HG02852 (cell line): ENCODE results near the gene RNF223.
"Not testable (repeated sequence)": the region's sequence is repeated elsewhere in the genome, so short reads cannot be mapped to it uniquely, and the experiment has no call there.

Experiments used
- ATAC-seq: cut with Tn5 transposase; IDR thresholded peaks from one replicate; pipeline ENCODE4 v1.9.1; 2021; ENCODE audit warnings: mild to moderate bottlenecking, moderate library complexity; ENCODE audit not compliant: unreplicated experiment

Gene RNF223

DNA sequence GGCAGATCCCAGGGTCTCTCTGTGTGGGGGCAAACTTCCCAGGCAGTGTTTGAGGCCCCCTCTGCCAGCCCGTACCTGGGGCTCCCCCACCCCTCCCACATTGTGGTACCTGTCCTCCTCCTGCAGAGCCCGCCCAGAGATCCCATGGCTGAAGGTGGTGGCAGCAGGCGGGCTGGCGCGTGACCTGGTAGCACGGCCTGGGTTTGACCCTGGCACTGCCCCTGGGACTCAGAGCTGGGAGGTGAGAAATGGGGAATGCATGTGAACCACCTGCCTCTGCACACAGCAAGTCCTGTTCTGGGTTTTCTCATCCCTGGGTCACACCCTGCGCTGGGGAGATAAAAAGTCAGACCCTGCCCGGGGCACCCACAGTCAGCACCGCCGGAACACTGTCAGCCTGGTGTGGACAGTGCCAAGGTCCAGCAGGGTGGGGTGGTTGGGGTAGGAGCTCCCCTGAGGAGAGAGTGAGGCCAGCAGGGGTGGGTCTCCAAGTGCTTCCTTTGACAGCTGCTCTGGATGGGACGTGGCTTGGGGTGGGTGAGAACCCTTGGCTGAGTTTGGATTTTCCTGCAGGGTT is 42.4 kb downstream of the RNF223 start:
- ATAC-seq, result no peak

DNA sequence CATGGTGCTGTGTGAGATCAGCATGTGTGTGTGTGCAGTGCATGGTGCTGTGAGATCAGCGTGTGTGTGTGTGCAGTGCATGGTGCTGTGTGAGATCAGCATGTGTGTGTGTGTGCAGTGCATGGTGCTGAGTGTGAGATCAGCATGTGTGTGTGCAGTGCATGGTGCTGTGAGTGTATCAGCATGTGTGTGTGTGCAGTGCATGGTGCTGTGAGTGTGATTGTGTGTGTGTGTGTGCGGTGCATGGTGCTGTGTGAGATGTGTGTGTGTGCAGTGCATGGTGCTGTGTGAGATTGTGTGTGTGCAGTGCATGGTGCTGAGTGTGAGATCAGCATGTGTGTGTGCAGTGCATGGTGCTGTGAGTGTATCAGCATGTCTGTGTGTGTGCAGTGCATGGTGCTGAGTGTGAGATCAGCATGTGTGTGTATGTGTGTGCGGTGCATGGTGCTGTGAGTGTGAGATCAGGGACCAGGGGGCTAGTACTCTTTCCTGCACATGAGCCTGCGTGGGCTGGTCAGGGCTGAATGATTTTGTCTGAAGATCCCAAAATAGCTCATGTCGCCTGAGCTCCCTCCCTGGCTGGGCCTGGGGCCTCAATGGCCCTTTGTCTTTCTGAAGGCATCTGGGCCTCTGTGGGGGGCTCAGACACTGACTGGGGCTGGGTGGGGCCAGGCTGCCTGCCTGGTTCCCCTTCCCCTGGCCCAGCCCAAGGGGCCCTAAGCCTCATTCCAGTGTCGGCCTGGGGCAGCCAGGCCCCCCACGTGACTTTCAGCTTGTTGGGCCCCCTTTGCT is 43.0 kb downstream of the RNF223 start:
- not testable (repeated sequence) for ATAC-seq

DNA sequence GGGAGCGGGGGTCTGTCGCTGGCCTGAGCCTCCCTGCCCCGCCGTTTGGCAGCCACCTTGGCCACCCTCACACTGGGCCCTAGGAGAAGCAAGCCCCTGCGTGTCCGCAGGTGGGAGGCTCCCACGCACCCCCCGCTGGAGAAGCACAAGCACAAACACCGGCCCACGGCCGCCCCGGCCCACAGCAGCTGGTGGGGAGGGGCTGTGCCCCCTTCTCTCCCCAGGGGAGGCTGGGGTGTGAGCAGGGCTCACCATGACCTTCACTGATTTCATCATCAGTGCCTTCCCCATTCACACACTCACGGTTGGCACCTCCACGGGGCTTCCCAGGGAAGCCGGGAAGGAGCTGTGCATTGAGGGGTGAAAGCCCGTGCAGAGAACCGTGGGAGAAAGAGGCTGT is 46.3 kb downstream of the RNF223 start:
- ATAC-seq, result no peak

DNA sequence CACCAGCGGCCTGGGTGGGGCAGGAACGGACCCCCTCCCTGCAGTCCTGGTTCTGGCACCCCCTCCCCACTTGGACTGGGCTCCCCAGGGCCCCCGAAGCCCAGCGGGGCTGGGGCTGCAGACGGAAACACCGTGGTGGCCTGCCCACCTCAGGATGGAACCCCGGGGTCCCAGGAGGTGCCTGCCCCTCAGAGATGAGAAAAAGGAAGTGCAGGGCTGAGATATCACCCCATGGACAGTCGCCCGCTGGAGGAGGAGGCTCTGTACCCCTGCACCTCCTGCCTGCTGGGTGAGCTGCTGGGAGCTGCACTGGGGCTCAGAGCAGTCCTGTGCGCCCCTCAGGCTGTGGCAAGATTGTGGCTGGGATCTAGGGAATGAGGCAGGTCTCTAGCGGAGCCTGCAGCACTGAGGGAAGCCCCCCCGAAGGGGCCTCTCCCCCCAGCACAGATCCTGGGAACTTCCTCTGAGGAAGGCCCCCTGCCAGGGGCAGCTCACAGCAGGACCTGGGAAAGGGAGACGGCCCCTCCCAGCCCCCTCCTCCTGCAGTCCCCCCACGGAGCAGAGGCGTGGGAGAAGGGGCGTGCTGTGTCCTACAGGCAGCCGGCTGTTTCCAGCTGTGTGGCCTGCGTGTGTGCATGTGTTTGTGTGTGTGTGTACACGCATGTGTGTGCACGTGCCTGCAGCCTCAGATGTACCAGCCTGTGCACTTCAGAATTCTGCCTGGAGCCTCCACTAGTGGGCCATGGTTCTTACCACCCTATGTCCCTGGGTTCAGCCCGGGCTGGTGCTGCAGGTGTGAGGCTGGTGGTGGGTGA is 47.3 kb downstream of the RNF223 start:
- no peak for ATAC-seq

DNA sequence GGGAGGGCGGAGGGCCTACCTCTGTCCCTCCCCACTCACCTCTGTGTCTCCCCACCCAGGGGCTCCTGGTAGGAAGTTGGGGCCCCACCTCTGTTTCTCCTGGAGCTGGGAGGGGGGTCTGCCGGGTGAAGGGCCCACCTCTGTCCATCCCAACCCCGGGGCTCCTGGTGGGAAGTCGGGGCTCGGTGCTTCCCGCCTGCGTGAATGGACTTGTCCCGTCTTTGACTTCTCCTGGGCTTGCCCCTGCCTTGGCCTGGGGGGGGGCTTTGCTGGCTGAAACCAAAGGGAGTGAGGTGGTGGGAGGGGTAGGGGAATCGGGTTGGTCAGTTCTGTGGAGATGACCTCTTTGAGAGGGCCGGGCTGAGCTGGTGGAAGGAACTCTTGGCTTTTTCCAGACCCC is 48.4 kb downstream of the RNF223 start:
- ATAC-seq, result no peak

DNA sequence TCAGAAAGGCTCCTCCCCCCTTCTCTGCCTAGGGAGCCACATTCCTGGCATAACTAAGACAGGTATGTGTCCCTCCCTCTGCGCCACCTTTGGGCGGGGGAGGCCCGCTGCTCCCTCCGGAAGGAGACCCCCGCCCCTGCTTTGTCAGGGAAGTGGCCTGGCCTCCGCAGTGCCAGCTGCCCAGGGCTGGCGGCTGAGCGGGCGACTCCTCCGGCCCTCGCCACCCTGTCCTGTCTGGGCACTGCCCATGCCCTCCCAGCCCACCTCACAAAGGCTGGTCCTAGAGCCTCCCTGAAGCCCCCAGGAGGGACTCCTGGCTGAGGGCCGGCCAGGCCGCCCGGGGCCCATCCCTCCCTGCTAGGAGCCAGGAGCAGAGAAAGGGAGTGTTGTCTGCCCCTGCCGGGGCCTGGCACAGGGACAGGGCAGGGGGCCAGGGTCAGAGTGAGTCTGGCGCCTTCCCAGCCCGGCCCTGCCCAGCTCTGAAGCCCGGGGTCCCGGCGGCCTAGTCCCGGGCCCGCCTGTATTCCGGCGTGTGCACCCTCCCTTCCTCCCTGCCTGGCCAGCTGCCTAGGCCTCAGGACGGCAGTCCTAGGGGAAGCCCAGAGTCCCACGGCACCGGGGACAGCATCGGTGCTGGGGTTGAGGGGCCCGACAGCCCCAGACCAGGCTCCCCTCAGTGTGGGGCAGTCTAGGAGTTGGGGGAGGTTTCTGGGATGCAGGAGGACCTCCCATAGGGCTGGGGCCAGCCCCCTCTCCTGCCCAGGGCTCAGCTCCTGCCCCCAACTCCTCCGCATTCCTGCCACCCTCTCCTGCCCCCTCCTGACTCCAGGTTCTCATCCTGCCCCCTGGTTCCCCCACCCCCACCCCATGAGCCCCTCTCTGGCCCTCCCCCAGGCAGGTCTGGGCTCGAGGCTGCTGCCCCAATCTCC is 49.1 kb downstream of the RNF223 start:
- ATAC-seq, result no peak

DNA sequence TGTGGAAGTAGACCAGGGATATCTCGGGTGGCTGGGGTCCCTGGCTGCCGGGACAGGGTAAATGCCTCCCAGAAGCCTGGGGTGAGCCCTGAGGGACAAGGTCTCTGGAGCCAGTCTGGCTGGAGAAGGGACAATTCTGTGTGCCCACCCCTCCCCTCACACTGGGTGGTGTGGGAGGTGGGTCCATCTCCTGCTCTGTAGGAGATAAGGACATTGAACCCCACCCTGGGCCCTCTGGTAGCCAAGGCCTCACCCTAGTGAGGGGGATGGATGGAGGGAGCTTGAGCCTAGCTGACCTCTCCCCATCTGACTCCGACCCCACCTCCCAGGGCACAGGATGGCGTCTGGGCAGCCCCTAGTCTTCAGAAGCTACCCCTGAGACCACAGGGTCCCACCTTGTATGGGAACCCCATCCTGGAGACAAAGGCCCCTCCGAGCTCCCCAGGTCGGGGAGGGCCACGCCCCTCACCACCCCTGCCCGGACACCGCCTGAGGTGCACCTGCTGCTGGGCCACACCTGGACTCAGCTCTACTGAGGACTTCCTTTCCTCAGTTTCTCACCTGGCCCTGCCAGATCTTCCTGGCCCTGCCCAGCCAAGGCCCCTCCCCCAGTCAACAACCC is 49.8 kb downstream of the RNF223 start:
- no peak for ATAC-seq

DNA sequence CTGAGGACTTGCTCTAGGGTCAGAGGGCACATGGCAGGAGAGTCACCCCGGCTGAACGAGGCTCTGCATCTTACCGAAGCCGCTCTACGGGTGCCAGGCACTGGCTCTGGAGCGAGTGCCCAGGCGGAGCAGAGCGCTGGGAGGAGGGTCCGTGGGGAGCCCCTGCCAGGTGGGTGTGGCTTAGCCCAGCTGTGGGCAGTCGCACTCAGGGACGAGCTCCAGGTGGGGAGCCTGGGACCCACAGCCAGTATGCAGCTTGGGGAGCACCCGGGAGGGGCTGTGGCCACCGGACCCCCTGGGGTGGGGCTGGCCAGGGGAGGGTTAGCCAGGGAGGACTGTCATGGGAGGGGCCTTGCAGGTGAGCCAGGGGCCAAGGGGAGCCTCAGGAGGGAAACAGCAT is 50.4 kb downstream of the RNF223 start:
- no peak for ATAC-seq

DNA sequence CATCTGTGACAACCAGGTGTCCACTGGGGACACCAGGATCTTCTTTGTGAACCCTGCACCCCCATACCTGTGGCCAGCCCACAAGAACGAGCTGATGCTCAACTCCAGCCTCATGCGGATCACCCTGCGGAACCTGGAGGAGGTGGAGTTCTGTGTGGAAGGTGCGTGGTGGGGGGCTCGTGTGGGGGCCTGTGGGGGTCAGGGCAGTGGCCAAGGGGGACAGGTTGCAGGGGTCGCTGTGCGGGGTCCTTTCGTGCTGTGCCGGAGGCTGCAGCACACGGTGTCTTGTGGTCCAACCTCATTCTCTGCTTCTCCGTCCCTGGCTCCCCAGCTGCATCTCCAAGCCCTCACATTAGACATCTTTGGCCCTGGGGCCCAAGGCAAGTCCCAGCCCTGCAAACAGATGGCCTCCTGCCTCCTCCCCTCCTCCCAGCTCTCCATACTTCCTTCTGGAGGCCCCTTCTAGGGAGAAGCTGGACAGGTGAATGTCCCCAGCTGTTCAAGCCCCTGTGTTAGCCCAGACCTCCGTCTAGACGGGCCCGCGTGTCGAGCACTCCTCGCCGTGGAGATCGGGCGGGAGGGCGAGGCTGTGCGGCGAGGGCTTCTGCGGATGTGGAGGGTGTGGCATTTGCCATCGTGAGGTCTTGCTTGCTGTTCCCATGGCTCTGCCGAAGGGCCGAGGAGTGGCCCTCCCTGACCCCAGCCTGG is 51.6 kb downstream of the RNF223 start:
- ATAC-seq, result no peak

DNA sequence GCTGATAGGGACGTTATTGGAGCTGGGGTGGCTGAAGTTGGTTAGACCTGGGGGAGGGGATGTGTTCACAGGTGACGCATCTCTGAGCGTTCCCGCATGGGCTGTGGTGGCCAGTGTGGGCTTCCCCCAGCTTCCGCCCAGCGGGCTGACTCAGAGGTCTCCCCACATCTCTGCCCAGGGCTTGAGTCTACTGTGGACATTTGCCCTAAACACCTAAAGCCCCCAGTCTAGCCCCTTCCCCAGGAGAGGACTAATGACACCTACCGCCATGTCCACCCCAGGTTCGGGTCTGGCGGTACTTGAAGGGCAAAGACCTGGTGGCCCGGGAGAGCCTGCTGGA is 52.2 kb downstream of the RNF223 start:
- no peak for ATAC-seq

DNA sequence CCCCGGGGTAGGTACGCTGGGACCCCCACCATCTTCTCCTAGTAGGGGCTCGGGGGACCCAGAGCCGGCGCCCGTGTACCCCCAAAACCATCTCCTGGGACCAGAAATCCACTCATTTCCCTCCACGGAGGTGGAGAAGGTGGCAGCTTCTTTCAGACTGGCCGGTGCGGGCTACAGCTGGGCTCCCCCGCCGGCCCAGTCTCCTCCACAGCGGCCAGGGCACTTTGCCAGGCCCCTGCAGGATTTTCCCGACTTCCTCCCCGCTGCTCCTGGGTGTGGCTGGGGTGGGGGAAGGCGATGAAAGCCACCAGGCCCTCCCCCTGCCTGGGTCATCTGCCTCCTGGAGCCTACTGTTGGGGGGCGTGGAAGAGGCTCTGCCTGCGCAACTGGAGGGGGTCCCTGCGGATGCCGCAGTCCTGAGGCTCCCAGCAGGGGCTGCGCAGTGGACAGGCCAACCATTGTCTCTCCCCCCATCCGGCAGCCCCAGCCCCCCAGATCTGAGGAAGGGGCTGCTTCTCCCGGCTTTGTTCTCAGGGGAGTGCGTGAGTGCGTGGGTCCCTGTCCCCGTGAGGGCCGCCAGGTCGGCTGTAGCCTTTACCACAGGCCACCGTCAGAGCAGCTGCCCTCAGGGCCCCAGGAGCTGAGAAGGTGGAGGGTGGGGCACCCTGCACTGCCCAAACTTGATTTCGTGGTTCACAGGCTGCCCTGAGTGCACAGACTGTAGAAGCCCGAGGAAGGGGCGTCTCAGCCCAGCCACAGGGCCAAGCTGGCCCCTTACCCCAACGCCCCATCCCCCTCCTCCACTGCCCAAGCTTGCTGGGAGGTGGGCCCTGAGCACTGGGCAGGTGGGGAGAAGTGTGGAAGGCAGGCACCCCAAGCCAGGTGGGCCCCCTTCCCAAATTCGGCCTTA is 52.8 kb downstream of the RNF223 start:
- no peak for ATAC-seq
